Osteocyte (in vitro differentiated cells): ENCODE results near the gene KCNH5. TPM values are rescaled to one million over a fixed set of nuclear protein-coding genes. Genes with fewer than 3 reads are reported as not detected.

Experiments used
- DNase-seq: peaks from one replicate; pipeline ENCODE4 v3.0.0; 2021; ENCODE audit warnings: mixed read lengths; ENCODE audit not compliant: unreplicated experiment; ENCODE audit errors: extremely low spot score
- H3K27ac Mint-ChIP-seq: one replicate; pipeline ENCODE4 v1.8.0; 2021; ENCODE audit warnings: mild to moderate bottlenecking, mixed read lengths; ENCODE audit not compliant: unreplicated experiment
- H3K27me3 Mint-ChIP-seq: one replicate; pipeline ENCODE4 v1.8.0; 2021; ENCODE audit warnings: mixed read lengths; ENCODE audit not compliant: unreplicated experiment
- H3K36me3 Mint-ChIP-seq: one replicate; pipeline ENCODE4 v1.8.0; 2021; ENCODE audit warnings: mixed read lengths; ENCODE audit not compliant: unreplicated experiment
- H3K4me1 Mint-ChIP-seq: one replicate; pipeline ENCODE4 v1.8.0; 2021; ENCODE audit warnings: mixed read lengths; ENCODE audit not compliant: unreplicated experiment
- H3K4me3 Mint-ChIP-seq: one replicate; pipeline ENCODE4 v1.8.0; 2021; ENCODE audit warnings: mild to moderate bottlenecking, moderate library complexity, mixed read lengths; ENCODE audit not compliant: unreplicated experiment
- H3K9me3 Mint-ChIP-seq: one replicate; pipeline ENCODE4 v1.8.0; 2021; ENCODE audit warnings: mixed read lengths; ENCODE audit not compliant: unreplicated experiment
- CTCF ChIP-seq: fragments of 200-600 bp; sonication (generic); IDR thresholded peaks from 2 replicates; pipeline ENCODE4 v1.5.0; 2021; ENCODE audit warnings: antibody characterized with exemption, mild to moderate bottlenecking, moderate library complexity
- total RNA-seq: library from RNA; stranded (reverse); gene quantifications from 2 replicates; pipeline ENCODE4 v1.2.1, GENCODE V29; 2021

The KCNH5 gene
- total RNA-seq, 1 donor from 2014 or later, result not detected

DNA sequence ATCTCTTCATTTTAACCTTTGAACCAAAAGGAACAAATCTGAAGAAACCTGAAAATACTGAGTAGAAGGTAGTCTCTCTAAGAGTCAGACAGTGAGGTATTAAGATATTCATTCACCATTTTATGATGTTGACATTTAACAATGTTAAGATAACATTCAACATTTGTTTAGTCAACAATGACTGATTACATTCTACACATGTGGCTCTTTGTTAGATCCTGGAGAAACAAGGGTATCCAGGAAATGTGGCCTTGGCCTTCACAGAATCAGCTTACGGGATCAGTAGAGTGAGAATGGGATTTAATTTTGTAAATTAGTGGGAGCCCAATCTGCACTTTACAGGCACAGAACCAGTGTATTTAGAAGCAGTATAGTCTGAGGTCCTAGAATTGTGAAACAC is 355.5 kb downstream of the KCNH5 start:
- no peak for TF ChIP-seq CTCF

DNA sequence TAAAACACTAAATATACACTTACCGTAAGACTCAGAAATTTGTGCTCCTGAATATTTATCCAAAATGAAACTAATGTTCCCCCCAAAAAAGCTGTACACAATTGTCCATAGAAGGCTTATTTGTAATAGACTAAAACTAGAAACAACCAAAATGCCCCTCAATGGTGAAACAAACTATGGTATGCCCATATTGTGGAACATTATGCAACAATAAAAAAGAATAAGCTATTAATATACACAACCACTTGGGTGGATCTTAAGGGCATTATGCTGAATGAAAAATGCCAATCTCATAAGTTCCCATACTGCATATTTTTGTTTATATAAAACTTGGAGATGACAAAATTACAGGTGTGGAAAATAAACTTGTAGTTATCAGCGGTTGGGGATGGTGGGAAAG is 357.4 kb downstream of the KCNH5 start:
- H3K4me3 Mint-ChIP-seq, result no peak overlapping the region

More for the DNA sequence above, 355.5 kb downstream of the KCNH5 start:
- DNase-seq, result no peak
- Mint-ChIP-seq H3K4me3 (no peak overlapping the region), H3K9me3 (peaks cover 4% of the 10 kb centered on the region), H3K27me3 (no peaks in the 10 kb centered on the region), H3K4me1 (no peaks in the 10 kb centered on the region), H3K27ac (no peak overlapping the region), H3K36me3 (no peaks in the 10 kb centered on the region)

DNA sequence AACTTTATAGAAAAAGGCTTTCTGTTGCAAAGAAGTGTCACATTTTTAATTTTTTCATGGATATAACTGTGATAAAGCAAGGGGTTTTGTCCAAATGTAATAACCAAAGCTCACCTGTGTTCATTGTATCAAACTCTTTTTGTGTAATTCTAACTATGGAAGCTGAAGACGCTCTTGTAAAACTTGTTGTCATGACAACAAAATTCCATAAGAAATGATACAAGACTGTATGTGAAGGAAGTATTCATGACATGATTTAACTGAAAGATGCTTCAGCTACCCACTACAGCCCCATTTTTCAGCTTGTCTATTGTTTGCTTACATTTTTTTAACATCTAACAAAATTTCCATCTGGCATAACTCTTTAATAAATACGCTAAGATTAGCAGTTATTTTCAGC is 360.9 kb downstream of the KCNH5 start:
- DNase-seq, result no peak
- H3K27me3 Mint-ChIP-seq, result no peaks in the 10 kb centered on the region
- peaks cover 2% of the 10 kb centered on the region for H3K9me3 Mint-ChIP-seq
- no peaks in the 10 kb centered on the region for H3K36me3 Mint-ChIP-seq
- no peak for TF ChIP-seq CTCF
- H3K27ac Mint-ChIP-seq, result no peak overlapping the region
- H3K4me3 Mint-ChIP-seq, result no peak overlapping the region
- no peaks in the 10 kb centered on the region for H3K4me1 Mint-ChIP-seq

More for the DNA sequence above, 357.4 kb downstream of the KCNH5 start:
- no peak for DNase-seq
- H3K27ac Mint-ChIP-seq, result no peak overlapping the region
- H3K36me3 Mint-ChIP-seq, result no peaks in the 10 kb centered on the region
- no peaks in the 10 kb centered on the region for H3K4me1 Mint-ChIP-seq
- peaks cover 4% of the 10 kb centered on the region for H3K9me3 Mint-ChIP-seq
- no peak for TF ChIP-seq CTCF
- no peaks in the 10 kb centered on the region for H3K27me3 Mint-ChIP-seq

- DNase-seq, result no peak
- Mint-ChIP-seq H3K27ac (no peak overlapping the region), H3K9me3 (no peaks in the 10 kb centered on the region), H3K36me3 (no peaks in the 10 kb centered on the region), H3K27me3 (no peaks in the 10 kb centered on the region), H3K4me1 (no peaks in the 10 kb centered on the region), H3K4me3 (no peak overlapping the region)
- no peak for TF ChIP-seq CTCF
These were observed 363.1 kb downstream of the KCNH5 start for GRCh38 chr14:62682208-62682607.

DNA sequence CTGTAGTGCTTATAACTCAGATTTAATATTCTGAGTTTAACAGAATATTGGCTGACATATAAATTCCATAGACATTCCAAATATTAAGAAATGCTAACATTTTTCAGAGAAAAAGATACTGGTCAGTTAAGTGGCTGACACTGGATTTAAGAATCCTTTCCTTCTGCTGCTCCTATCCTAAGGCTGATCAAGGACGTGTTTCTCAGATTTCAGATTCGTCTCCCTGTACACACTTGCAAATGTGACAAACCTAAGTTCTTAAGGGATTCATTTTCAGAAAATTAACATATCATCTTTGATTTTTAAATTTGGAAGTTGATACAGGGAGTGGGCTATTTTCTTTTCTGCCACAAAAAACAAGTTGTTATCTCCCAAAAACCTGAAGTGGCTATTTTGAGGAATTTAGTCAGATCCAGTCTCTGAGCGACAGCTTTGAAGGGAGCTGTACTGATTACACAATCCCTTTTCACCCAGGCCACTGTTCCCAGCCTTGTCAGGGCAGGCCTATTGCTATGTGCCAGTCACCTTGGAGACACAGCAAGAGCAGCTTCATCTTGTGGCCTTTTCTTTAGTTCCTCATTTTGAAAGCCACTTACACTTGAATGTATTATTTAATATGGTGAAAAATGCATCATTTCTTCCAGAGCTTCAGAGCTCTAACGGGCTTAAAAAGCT is 370.6 kb downstream of the KCNH5 start:
- H3K4me1 Mint-ChIP-seq, result no peaks in the 10 kb centered on the region
- no peaks in the 10 kb centered on the region for H3K36me3 Mint-ChIP-seq
- H3K4me3 Mint-ChIP-seq, result no peak overlapping the region
- no peaks in the 10 kb centered on the region for H3K9me3 Mint-ChIP-seq
- TF ChIP-seq CTCF, result no peak
- no peaks in the 10 kb centered on the region for H3K27me3 Mint-ChIP-seq
- no peak for DNase-seq
- no peak overlapping the region for H3K27ac Mint-ChIP-seq
